HTERT RPE-1 (cell line): ENCODE data around the gene ARHGAP21.

Experiments used
- in situ Hi-C: fragments of 300-500 bp; cut with MboI; formaldehyde crosslinking; loops from 4 replicates; pipeline ENCODE4 v1.14.3; 2020; ENCODE audit warnings: low sequenced_read_pairs

The ARHGAP21 gene

GRCh38 chr10:24579448-24579847 is 144.2 kb downstream of the ARHGAP21 start:
- in situ Hi-C loops, result no loop called here

- in situ Hi-C loops, result no loop called here
These were observed 148.1 kb downstream of the ARHGAP21 start for GRCh38 chr10:24575481-24576002.

- in situ Hi-C loops, result no loop called here
These were observed 149.0 kb downstream of the ARHGAP21 start for GRCh38 chr10:24574578-24575155.

- in situ Hi-C loops, result no loop called here
These were observed 149.5 kb downstream of the ARHGAP21 start for GRCh38 chr10:24574161-24574560.

GRCh38 chr10:24571870-24572450 is 151.7 kb downstream of the ARHGAP21 start:
- in situ Hi-C loops, result no loop called here

GRCh38 chr10:24570658-24571426 is 152.8 kb downstream of the ARHGAP21 start:
- in situ Hi-C loops, result no loop called here

GRCh38 chr10:24569828-24570657 is 153.6 kb downstream of the ARHGAP21 start:
- in situ Hi-C loops, result no loop called here

- in situ Hi-C loops, result no loop called here
These were observed 154.3 kb downstream of the ARHGAP21 start for GRCh38 chr10:24569330-24569796.

GRCh38 chr10:24568042-24568441 is 155.6 kb downstream of the ARHGAP21 start:
- in situ Hi-C loops, result no loop called here

- in situ Hi-C loops, result no loop called here
These were observed 162.2 kb downstream of the ARHGAP21 start for GRCh38 chr10:24561453-24561852.

- in situ Hi-C loops, result no loop called here
These were observed 166.6 kb downstream of the ARHGAP21 start for GRCh38 chr10:24556750-24557742.

- in situ Hi-C loops, result no loop called here
These were observed 167.4 kb downstream of the ARHGAP21 start for GRCh38 chr10:24556126-24556749.

- in situ Hi-C loops, result no loop called here
These were observed 169.7 kb downstream of the ARHGAP21 start for GRCh38 chr10:24554036-24554435.

- in situ Hi-C loops, result no loop called here
These were observed 170.6 kb downstream of the ARHGAP21 start for GRCh38 chr10:24553051-24553612.

GRCh38 chr10:24552346-24553016 is 171.2 kb downstream of the ARHGAP21 start:
- in situ Hi-C loops, result no loop called here

GRCh38 chr10:24551161-24551560 is 172.5 kb downstream of the ARHGAP21 start:
- in situ Hi-C loops, result no loop called here

- in situ Hi-C loops, result no loop called here
These were observed 173.0 kb downstream of the ARHGAP21 start for GRCh38 chr10:24550680-24551079.

- in situ Hi-C loops, result no loop called here
These were observed 178.1 kb downstream of the ARHGAP21 start for GRCh38 chr10:24545585-24545984.
